Naive B cell (primary cell): Measurements from ENCODE around the gene SHROOM3. TPM values are rescaled to one million over a fixed set of nuclear protein-coding genes. Genes with fewer than 3 reads are reported as not detected.
"Not testable (repeated sequence)": the region's sequence is repeated elsewhere in the genome, so short reads cannot be mapped to it uniquely, and the experiment has no call there.

Experiments
- ATAC-seq, 2 donors: fragments of 150-1000 bp; cut with Tn5 transposase; 2 replicates each; pipeline ENCODE4 v1.10.0; 2021; ENCODE audit warnings: low read depth in 2 of 2, mild to moderate bottlenecking in 2 of 2, moderate library complexity in 2 of 2
- DNase-seq: peaks from one replicate; pipeline ENCODE4 v3.0.0; 2022
- H3K27ac Mint-ChIP-seq, 6 donors: one replicate each; pipeline ENCODE4 v1.8.0; 2020 to 2022; ENCODE audit warnings: mild to moderate bottlenecking in 6 of 6, mixed read lengths in 6 of 6, moderate library complexity in 5 of 6, inconsistent platforms in 2 of 6
- H3K27me3 Mint-ChIP-seq, 3 donors: one replicate each; pipeline ENCODE4 v1.8.0; 2021 to 2022; ENCODE audit warnings: mixed read lengths in 3 of 3, mild to moderate bottlenecking in 1 of 3
- H3K36me3 Mint-ChIP-seq, 2 donors: one replicate each; pipeline ENCODE4 v1.8.0; 2020 to 2022; ENCODE audit warnings: mixed read lengths in 2 of 2, inconsistent platforms in 1 of 2, mild to moderate bottlenecking in 1 of 2
- H3K4me1 Mint-ChIP-seq, 3 donors: one replicate each; pipeline ENCODE4 v1.8.0; 2020 to 2022; ENCODE audit warnings: mixed read lengths in 3 of 3, inconsistent platforms in 1 of 3, mild to moderate bottlenecking in 1 of 3, moderate library complexity in 1 of 3
- H3K4me3 Mint-ChIP-seq, 8 donors: one replicate each; pipeline ENCODE4 v1.8.0; 2020 to 2022; ENCODE audit warnings: mild to moderate bottlenecking in 8 of 8, mixed read lengths in 8 of 8, moderate library complexity in 8 of 8, inconsistent platforms in 2 of 8
- H3K9me3 Mint-ChIP-seq, 7 donors: one replicate each; pipeline ENCODE4 v1.8.0; 2020 to 2022; ENCODE audit warnings: mixed read lengths in 7 of 7, mild to moderate bottlenecking in 5 of 7, inconsistent platforms in 2 of 7, moderate library complexity in 1 of 7
- polyA plus RNA-seq, 6 donors: library from polyadenylated mRNA; unstranded; fragments of 300-500 nt; fragmentation: Illumina TruSeq; gene quantifications; one replicate each; pipeline ENCODE4 v1.2.3, GENCODE V29; 2021; ENCODE audit warnings: low read depth in 6 of 6

The SHROOM3 gene
- under 1 TPM in 3 of 6 donors, not detected in 3; 0.40 to 0.95 (median 0.69) TPM for polyA plus RNA-seq

DNA sequence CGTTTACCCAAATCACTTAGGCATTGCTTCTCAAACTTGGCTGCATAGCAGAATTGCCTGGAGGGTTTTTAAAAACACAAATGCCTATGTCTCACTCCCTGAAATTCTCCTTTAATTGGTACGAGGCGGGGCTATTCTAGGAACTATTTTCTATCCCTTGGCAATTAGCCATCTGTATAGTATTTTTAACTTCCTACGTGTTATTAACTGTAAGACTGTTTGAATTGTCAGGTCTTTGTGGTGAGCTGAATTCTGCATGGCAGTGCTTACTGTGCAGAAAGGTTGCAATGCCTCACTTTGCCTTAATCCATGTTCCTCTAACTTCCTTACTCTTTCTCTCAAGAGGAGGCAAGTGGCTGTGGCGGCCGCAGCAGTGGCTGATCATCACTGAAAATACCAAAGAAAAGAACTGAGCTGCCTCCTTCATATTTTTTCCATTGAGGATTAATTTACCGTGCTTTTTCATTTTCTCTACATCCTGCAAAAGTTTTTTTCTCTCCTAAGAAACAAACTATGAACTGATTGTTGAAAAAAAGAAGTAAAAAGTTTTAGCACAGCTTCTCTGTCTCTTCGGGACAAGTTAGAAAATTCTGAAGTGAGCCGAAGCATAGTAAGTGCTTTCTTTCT, at the start of gene SHROOM3:
TSS of gene SHROOM3 (plus strand) at position 329 of the 627 bp plus-strand sequence. CDS start 824 bp downstream, outside the sequence.
- Mint-ChIP-seq H3K36me3 (no peaks in the 10 kb centered on the region), H3K27me3 (peaks cover 15 to 27% (median 21%) of the 10 kb centered on the region in 3 donors), H3K4me1 (peaks cover 4 to 25% (median 11%) of the 10 kb centered on the region in 3 donors), H3K9me3 (peaks cover 0 to 10% (median 0%) of the 10 kb centered on the region in 7 donors), H3K4me3 (peak within 1 kb of the TSS in 7 of 8 donors; percentile 12 to 82 (median 36)), H3K27ac (peak within 1 kb of the TSS in 4 of 6 donors; percentile 10 to 70 (median 42))
- DNase-seq, result no peak
- no peak for ATAC-seq

DNA sequence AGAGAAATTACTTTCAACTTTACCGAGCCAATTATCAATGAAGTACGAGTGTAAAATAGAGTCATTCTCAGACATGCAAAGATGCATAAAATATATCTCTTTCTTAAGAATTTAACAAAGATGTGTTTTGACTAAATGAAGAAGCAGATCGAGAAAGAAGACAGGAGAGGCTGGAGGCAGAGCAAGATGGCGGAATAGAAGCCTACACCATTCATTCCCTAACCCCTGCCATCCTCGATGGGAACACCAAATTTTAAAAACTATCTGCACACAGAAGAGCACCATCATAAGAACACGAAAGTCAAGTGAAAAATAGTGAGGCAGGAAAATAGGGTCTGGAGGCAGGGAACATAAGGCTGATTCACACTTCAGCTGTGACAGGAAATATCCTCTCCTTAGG, 49.1 kb upstream of the SHROOM3 start:
- Mint-ChIP-seq H3K9me3 (peaks cover 16 to 40% (median 26%) of the 10 kb centered on the region in 7 donors), H3K36me3 (peaks cover 0 to 35% of the 10 kb centered on the region in 2 donors), H3K4me1 (peaks cover 0 to 3% (median 0%) of the 10 kb centered on the region in 3 donors), H3K4me3 (no peak overlapping the region), H3K27ac (no peak overlapping the region), H3K27me3 (peaks cover 18 to 46% (median 43%) of the 10 kb centered on the region in 3 donors)
- DNase-seq (no peak), ATAC-seq (no peak)

DNA sequence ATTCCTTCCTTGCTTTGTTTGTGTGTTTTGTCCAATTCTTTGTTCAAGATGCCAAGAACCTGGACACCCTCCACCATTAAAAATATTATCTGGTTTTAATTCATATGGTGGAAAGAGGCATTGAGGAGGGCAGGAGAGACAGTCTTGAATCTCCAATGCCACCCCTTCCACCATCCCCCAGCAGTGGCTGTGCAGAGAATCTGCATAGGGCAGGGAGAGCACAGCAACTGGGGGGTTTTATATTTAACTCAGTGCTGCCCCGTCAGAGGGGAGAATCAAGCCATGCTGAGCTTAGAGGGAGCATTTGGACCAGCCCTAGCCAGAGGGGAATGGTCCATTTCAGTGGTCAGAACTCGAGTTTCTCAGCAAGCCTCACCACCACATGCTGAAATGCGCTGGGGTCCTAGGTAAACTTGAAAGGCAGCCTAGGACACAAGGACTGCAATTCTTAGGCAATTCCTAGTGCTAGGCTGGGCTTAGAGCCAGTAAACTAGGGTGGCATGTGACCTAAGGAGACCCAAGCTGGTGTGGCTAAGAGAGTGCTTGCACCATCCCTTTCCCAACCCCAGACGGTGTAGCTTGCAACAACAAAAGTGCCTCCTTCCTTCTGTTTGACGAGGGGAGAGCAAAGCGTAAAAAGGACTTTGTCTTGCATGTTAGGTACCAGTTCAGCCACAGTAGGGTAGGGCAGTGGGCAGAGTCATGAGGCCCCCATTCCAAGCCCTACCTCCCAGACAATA, 48.3 kb upstream of the SHROOM3 start:
- Mint-ChIP-seq H3K36me3 (peaks cover 0 to 34% of the 10 kb centered on the region in 2 donors), H3K27ac (no peak overlapping the region), H3K4me1 (peaks cover 0 to 3% (median 0%) of the 10 kb centered on the region in 3 donors), H3K4me3 (no peak overlapping the region), H3K27me3 (peaks cover 18 to 51% (median 47%) of the 10 kb centered on the region in 3 donors), H3K9me3 (peaks cover 16 to 43% (median 29%) of the 10 kb centered on the region in 7 donors)
- DNase-seq (no peak), ATAC-seq (no peak)

DNA sequence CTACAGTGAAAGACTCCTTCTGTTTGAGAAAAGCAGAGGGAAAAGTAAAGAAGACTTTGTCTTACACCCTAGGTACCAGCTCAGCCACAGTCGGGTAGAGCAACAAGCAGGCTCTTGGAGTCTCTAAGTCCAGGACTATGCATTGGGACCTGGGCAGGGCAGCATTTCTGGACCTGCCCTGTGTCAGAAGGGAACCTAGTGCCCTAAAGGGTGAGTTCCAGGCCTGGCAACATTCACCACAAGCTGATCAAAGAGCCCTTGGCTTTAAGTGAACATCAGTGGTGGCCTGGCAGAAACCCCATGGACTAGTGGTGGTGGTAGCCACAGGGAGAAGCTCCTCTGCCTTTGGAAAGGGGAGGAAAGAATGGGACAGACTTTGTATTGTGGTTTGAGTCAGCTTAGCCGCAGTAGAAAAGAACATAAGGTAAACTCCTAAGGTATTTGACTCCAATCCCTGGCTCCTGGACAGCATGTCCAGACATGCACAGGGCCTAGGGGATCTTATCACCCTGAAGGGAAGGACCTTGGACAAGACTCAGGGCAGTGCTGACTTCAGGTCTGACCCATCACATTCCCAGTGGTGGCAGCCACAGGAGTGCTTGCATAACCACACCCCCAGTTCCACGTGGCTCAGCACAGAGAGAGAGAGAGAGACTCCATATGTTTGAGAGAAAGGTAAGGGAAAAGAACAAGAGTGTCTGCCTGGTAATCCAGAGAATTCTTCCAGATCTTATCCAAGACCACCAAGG, 46.7 kb upstream of the SHROOM3 start:
- ATAC-seq (no peak), DNase-seq (no peak)
- Mint-ChIP-seq H3K36me3 (peaks cover 0 to 27% of the 10 kb centered on the region in 2 donors), H3K9me3 (peaks cover 21 to 51% (median 34%) of the 10 kb centered on the region in 7 donors), H3K27ac (no peak overlapping the region), H3K4me1 (no peaks in the 10 kb centered on the region), H3K27me3 (peaks cover 18 to 58% (median 41%) of the 10 kb centered on the region in 3 donors), H3K4me3 (no peak overlapping the region)

DNA sequence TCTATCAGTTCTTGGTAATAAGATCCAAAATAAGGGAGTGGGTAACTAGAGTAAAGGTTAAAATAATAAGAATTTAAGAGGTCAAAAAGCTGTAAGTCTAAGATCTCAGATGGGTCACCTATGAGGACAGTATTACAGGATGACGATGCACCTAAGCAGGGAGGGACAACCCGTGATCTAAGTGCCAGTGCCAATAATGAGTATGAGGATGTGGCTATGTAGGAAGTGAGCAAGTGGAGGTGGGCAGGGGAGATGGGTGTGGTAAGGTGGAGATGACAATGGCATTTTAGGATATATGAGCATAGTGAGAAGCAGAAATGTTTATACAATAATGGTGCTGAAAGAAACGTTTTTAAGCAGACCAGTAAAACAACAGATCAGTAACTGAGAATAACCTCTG, 33.4 kb upstream of the SHROOM3 start:
- Mint-ChIP-seq H3K4me1 (no peaks in the 10 kb centered on the region), H3K9me3 (peaks cover 4 to 8% (median 6%) of the 10 kb centered on the region in 7 donors), H3K27me3 (peaks cover 20 to 49% (median 49%) of the 10 kb centered on the region in 3 donors), H3K36me3 (peaks cover 0 to 9% of the 10 kb centered on the region in 2 donors), H3K4me3 (no peak overlapping the region), H3K27ac (no peak overlapping the region)
- ATAC-seq (no peak), DNase-seq (no peak)

DNA sequence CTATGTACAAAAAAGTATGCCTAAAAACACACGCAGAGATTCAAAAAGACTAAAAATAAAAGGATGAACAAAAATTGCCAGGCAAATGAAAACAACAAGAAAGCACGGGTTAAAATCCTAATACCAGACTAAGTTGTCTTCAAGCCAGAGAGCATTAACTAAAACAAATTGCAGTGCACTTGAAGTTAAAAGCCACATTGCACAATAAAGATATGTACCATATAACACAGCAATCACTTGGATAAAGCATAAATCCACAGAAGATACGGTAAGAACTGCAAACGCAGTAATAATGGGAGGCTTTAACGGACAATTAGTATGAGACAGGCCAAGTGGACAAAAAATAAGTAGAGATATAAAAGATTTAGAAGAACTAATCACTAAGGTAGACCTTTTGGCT, 28.9 kb upstream of the SHROOM3 start:
- Mint-ChIP-seq H3K27me3 (peaks cover 5 to 26% (median 25%) of the 10 kb centered on the region in 3 donors), H3K36me3 (no peaks in the 10 kb centered on the region), H3K9me3 (no peaks in the 10 kb centered on the region), H3K4me3 (no peak overlapping the region), H3K27ac (no peak overlapping the region), H3K4me1 (peaks cover 0 to 5% (median 3%) of the 10 kb centered on the region in 3 donors)
- no peak for DNase-seq
- no peak for ATAC-seq

DNA sequence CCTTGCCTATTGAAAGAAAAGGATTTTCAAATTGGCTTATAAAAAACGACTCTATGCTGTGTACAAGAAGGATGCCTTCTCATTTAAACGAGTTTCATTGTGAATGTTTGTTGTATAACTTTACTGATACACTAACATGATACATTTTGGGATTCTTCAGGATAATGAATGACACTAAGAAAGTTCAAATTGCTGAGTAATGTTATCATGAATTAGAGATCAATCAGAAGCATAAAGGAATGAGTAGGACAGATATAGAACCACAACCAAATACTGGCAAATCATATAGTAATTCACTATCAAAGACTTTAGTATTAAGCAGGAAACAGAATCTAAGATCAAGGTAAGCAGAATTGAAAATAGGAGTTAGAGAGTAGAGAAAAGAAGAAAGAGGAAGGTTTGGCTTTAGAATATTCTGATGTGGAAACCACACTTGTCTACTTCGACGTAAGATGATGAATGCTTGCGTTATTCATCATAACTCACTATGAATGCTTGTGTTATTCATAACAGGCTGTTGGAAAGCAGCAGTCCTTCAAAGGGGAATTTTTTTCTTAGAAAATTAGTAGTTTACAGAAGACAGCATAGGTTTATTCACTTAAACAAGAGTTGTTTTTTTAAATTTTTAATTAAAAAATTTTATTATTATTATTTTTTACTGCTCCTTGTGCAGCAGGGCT, 27.4 kb upstream of the SHROOM3 start:
- no peak overlapping the region for H3K4me3 Mint-ChIP-seq
- peaks cover 0 to 5% (median 3%) of the 10 kb centered on the region in 3 donors for H3K4me1 Mint-ChIP-seq
- H3K9me3 Mint-ChIP-seq, result no peaks in the 10 kb centered on the region
- no peak for DNase-seq
- peaks cover 0 to 21% (median 19%) of the 10 kb centered on the region in 3 donors for H3K27me3 Mint-ChIP-seq
- H3K27ac Mint-ChIP-seq, result no peak overlapping the region
- ATAC-seq, result peak; percentile 62 to 65
- no peaks in the 10 kb centered on the region for H3K36me3 Mint-ChIP-seq

DNA sequence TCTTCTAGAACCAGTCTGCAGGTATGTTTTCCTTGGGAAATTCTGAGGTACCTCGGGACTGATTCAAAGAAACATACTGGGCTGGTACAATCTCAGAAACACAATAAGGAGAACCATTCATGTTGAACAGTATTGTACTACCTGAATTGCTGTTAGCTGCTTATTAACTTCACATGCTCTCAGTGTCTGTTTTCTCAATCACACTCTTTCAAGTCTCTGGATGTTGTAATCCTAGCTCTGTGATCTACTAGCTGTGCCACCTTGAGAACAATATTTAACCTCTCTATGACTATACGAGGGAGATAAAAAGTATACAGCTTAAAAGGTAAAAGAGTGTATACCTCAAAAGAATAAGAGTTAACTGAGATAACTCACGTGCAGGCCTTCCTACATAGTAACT, 24.4 kb upstream of the SHROOM3 start:
- H3K4me1 Mint-ChIP-seq, result peaks cover 0 to 5% (median 3%) of the 10 kb centered on the region in 3 donors
- H3K27ac Mint-ChIP-seq, result no peak overlapping the region
- H3K9me3 Mint-ChIP-seq, result no peaks in the 10 kb centered on the region
- ATAC-seq (no peak), DNase-seq (no peak)
- H3K36me3 Mint-ChIP-seq, result no peaks in the 10 kb centered on the region
- peaks cover 5 to 9% (median 7%) of the 10 kb centered on the region in 3 donors for H3K27me3 Mint-ChIP-seq
- no peak overlapping the region for H3K4me3 Mint-ChIP-seq

DNA sequence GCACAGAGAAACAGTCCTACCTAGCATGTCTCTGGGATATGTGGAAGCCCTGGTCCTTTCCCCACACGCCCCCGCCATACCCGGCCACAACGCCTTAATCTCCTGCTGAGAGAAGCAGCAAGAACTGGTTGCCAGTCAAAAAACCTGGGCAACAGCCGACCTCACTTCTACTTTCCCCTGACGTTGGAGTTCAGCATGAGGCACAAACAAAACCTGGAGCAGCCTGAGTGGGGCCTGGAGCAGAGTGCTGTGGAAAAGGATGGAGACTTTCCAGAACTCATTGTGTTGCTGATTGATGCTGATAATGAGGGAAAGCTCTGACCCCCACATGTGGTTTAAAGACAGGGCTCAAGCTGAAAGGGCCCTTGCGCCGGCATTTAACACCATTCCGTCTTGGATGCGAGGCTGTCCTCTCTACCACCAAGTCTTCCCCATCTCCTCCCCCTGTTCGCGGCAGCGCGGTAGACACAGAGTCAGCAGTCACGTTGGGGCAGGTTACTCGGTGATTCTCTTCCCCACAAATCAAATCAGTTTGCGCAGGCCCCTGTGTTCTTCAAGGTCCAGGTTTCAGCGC, 14.8 kb upstream of the SHROOM3 start:
- Mint-ChIP-seq H3K36me3 (no peaks in the 10 kb centered on the region), H3K27ac (peak overlapping the region in 1 of 6 donors; percentile 42), H3K4me3 (peak overlapping the region; percentile 37 to 83 (median 74)), H3K9me3 (peaks cover 0 to 4% (median 0%) of the 10 kb centered on the region in 7 donors), H3K4me1 (peaks cover 8 to 14% (median 13%) of the 10 kb centered on the region in 3 donors), H3K27me3 (peaks cover 19 to 41% (median 31%) of the 10 kb centered on the region in 3 donors)
- no peak for DNase-seq
- no peak for ATAC-seq

DNA sequence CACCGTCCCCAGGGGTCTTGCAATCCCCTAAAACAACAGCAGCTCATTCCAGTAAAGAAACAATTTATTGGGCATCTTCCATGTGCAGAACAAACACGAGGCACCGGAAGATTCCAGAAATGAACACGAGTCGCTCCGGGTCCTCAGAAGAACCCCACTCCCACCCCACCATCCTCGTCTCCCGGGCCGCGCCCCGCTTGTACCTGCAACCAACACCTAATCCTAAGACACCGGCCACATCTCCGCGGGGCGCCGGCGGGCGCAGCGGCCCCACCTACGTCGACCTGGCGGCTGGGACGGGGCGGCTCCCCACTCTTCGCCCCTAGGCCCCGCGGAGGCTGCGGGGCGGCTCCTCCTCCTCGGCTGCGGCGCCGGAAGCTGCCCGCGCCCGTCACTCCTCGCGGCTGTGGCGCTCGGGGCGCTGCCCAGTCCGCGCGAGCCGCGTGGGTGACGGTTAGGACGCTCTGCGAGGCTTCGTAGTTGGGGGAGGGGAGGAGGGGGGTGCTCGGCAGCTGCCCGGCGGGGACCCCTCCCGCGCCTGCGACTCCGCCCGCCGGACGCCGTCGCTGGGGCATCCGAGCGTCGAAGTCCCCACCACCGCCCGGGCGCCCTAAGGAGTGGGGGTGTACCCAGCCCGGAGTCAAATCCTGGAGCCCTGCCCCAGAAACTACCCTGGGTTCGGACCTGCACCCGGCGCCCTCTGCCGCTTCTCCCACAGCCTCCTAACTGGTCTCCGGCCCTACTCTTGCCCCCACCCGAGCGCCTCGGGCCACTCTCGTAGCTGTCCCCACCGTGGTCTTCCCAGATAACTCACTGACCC, 14.1 kb upstream of the SHROOM3 start, which contains the start of gene CCDC158:
TSS of gene CCDC158 (minus strand) at position 380 of the 820 bp plus-strand sequence. CDS start 17,934 bp downstream, outside the sequence.
- ATAC-seq (peak; percentile 48 to 73), DNase-seq (no peak)
- no peaks in the 10 kb centered on the region for H3K36me3 Mint-ChIP-seq
- peaks cover 8 to 14% (median 13%) of the 10 kb centered on the region in 3 donors for H3K4me1 Mint-ChIP-seq
- H3K27ac Mint-ChIP-seq, result peak within 1 kb of the TSS in 2 of 6 donors; percentile 42 to 63
- peaks cover 0 to 4% (median 0%) of the 10 kb centered on the region in 7 donors for H3K9me3 Mint-ChIP-seq
- H3K4me3 Mint-ChIP-seq, result peak within 1 kb of the TSS; percentile 37 to 83 (median 79)
- peaks cover 24 to 48% (median 31%) of the 10 kb centered on the region in 3 donors for H3K27me3 Mint-ChIP-seq

DNA sequence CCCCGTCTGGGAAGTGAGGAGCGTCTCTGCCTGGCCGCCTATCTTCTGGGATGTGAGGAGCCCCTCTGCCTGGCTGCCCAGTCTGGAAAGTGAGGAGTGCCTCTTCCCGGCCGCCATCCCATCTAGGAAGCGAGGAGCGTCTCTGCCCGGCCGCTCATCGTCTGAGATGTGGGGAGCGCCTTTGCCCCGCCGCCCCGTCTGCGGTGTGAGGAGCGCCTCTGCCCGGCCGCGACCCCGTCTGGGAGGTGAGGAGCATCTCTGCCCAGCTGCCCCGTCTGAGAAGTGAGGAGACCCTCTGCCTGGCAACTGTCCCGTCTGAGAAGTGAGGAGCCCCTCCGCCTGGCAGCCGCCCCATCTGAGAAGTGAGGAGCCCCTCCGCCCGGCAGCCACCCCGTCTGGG, 11.9 kb upstream of the SHROOM3 start:
- peaks cover 24 to 50% (median 27%) of the 10 kb centered on the region in 3 donors for H3K27me3 Mint-ChIP-seq
- H3K36me3 Mint-ChIP-seq, DNase-seq, H3K4me3 Mint-ChIP-seq, H3K9me3 Mint-ChIP-seq, ATAC-seq: not testable (repeated sequence)
- peak overlapping the region in 1 of 6 donors; percentile 28 for H3K27ac Mint-ChIP-seq
- H3K4me1 Mint-ChIP-seq, result peaks cover 8 to 14% (median 13%) of the 10 kb centered on the region in 3 donors
